ENCODE results near the gene HOXB8.

HOXB8 gene

GRCh38 chr17:48567209-48567608 is 47.9 kb downstream of the HOXB8 start:
- no peak for DNase-seq

- DNase-seq = no peak
These were observed 48.4 kb downstream of the HOXB8 start for GRCh38 chr17:48566717-48567116.

GRCh38 chr17:48565925-48566710 is 49.0 kb downstream of the HOXB8 start:
- no peak for DNase-seq

- DNase-seq = peak; percentile 70
These were observed 50.0 kb downstream of the HOXB8 start for GRCh38 chr17:48565022-48565554.

GRCh38 chr17:48564188-48565021 is 50.7 kb downstream of the HOXB8 start:
- no peak for DNase-seq

- no peak for DNase-seq
These were observed 51.3 kb downstream of the HOXB8 start for GRCh38 chr17:48563867-48564187.

- DNase-seq = no peak
These were observed 51.7 kb downstream of the HOXB8 start for GRCh38 chr17:48563385-48563838.

GRCh38 chr17:48562934-48563333 is 52.2 kb downstream of the HOXB8 start:
- no peak for DNase-seq

Measured in fibroblast of upper back skin (primary cell).